ENCODE data around the gene COQ10A. TPM values are rescaled to one million over a fixed set of nuclear protein-coding genes. Genes with fewer than 3 reads are reported as not detected.

COQ10A gene
- total RNA-seq, 1 experiment from 2014 or later, result 24.4 TPM

DNA sequence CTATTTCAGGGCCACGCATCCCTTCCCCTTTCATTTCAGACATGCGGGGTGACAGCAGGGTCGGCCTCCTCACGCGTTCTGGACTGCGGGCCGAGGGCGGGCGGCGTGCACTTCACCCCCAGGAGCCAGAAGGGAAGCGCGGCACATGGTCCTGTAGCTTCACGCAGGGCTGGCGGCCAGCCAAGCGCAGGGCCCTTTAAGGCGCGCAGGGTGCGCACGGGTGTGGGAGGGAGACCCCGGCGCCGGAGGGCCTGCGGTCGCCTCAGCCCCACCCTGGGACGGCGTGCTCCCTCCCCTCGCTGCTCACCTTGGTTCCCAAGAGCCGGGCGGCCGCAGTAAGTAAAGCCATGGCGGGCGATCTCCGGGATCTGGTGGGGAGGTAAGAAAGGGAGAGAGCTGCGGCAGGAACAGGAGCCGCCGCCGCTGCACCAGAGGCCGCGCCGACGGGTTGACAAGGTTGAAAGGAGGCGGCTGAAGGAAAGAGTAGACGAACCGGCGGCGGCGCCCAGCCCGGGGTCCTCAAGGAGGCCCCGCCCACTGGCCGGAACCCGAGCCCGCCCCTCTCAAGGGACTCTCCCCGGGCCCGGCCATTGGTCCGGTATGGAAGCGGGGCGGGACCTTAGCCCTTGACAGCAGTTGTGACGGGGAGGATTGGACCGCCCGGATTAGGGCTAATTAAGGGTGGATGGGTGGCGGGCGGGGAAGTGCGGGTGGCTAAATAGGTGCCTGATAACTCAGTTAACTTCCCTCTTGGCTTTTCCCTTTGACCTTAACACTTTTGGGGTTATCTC, 33.3 kb downstream of the COQ10A start, which contains the start of gene CS (continued):
- TF ChIP-seq GTF2I (CRISPR knock-in tag; conservative IDR thresholded peaks at IDR 0.05) (no peak), FOXJ3 (CRISPR knock-in tag; IDR thresholded peaks at IDR 0.05; ENCODE audit: borderline replicate concordance) (no peak), PRRX2 (CRISPR knock-in tag; IDR thresholded peaks at IDR 0.05) (no peak), TP53 (CRISPR knock-in tag; IDR thresholded peaks at IDR 0.05) (no peak), NR2C2 (CRISPR knock-in tag; IDR thresholded peaks at IDR 0.05) (no peak), KAT7 (CRISPR knock-in tag; IDR thresholded peaks at IDR 0.05; ENCODE audit: borderline replicate concordance) (no peak), ZNF317 (CRISPR knock-in tag; IDR thresholded peaks at IDR 0.05; ENCODE audit: borderline replicate concordance, low read depth) (no peak), MYBL2 (CRISPR knock-in tag; IDR thresholded peaks at IDR 0.05) (no peak), IRF2 (CRISPR knock-in tag; IDR thresholded peaks at IDR 0.05; ENCODE audit: borderline replicate concordance, low read depth) (no peak), NFE2L1 (CRISPR knock-in tag; IDR thresholded peaks at IDR 0.05) (no peak)
- TF ChIP-seq, protein P1, sequence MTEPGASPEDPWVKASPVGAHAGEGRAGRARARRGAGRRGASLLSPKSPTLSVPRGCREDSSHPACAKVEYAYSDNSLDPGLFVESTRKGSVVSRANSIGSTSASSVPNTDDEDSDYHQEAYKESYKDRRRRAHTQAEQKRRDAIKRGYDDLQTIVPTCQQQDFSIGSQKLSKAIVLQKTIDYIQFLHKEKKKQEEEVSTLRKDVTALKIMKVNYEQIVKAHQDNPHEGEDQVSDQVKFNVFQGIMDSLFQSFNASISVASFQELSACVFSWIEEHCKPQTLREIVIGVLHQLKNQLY (CRISPR knock-in tag; IDR thresholded peaks at IDR 0.05), result no peak
- TF ChIP-seq, protein P2, sequence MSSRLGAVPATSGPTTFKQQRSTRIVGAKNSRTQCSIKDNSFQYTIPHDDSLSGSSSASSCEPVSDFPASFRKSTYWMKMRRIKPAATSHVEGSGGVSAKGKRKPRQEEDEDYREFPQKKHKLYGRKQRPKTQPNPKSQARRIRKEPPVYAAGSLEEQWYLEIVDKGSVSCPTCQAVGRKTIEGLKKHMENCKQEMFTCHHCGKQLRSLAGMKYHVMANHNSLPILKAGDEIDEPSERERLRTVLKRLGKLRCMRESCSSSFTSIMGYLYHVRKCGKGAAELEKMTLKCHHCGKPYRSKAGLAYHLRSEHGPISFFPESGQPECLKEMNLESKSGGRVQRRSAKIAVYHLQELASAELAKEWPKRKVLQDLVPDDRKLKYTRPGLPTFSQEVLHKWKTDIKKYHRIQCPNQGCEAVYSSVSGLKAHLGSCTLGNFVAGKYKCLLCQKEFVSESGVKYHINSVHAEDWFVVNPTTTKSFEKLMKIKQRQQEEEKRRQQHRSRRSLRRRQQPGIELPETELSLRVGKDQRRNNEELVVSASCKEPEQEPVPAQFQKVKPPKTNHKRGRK (CRISPR knock-in tag; IDR thresholded peaks at IDR 0.05; ENCODE audit: borderline replicate concordance), result no peak; the same call in 1 of the 2 replicates
- TF ChIP-seq, protein P3, sequence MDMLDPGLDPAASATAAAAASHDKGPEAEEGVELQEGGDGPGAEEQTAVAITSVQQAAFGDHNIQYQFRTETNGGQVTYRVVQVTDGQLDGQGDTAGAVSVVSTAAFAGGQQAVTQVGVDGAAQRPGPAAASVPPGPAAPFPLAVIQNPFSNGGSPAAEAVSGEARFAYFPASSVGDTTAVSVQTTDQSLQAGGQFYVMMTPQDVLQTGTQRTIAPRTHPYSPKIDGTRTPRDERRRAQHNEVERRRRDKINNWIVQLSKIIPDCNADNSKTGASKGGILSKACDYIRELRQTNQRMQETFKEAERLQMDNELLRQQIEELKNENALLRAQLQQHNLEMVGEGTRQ (CRISPR knock-in tag; IDR thresholded peaks at IDR 0.05), result no peak
- TF ChIP-seq, protein P4, sequence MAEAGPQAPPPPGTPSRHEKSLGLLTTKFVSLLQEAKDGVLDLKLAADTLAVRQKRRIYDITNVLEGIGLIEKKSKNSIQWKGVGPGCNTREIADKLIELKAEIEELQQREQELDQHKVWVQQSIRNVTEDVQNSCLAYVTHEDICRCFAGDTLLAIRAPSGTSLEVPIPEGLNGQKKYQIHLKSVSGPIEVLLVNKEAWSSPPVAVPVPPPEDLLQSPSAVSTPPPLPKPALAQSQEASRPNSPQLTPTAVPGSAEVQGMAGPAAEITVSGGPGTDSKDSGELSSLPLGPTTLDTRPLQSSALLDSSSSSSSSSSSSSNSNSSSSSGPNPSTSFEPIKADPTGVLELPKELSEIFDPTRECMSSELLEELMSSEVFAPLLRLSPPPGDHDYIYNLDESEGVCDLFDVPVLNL (CRISPR knock-in tag; IDR thresholded peaks at IDR 0.05; ENCODE audit: borderline replicate concordance, low read depth), result peak; percentile 11; the same call in 1 of the 2 replicates
- TF ChIP-seq, protein P5, sequence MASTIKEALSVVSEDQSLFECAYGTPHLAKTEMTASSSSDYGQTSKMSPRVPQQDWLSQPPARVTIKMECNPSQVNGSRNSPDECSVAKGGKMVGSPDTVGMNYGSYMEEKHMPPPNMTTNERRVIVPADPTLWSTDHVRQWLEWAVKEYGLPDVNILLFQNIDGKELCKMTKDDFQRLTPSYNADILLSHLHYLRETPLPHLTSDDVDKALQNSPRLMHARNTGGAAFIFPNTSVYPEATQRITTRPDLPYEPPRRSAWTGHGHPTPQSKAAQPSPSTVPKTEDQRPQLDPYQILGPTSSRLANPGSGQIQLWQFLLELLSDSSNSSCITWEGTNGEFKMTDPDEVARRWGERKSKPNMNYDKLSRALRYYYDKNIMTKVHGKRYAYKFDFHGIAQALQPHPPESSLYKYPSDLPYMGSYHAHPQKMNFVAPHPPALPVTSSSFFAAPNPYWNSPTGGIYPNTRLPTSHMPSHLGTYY (CRISPR knock-in tag; IDR thresholded peaks at IDR 0.05), result 0 out of 2 replicates have a peak, but pooled peaks have one; percentile 13
- TF ChIP-seq, protein P6, sequence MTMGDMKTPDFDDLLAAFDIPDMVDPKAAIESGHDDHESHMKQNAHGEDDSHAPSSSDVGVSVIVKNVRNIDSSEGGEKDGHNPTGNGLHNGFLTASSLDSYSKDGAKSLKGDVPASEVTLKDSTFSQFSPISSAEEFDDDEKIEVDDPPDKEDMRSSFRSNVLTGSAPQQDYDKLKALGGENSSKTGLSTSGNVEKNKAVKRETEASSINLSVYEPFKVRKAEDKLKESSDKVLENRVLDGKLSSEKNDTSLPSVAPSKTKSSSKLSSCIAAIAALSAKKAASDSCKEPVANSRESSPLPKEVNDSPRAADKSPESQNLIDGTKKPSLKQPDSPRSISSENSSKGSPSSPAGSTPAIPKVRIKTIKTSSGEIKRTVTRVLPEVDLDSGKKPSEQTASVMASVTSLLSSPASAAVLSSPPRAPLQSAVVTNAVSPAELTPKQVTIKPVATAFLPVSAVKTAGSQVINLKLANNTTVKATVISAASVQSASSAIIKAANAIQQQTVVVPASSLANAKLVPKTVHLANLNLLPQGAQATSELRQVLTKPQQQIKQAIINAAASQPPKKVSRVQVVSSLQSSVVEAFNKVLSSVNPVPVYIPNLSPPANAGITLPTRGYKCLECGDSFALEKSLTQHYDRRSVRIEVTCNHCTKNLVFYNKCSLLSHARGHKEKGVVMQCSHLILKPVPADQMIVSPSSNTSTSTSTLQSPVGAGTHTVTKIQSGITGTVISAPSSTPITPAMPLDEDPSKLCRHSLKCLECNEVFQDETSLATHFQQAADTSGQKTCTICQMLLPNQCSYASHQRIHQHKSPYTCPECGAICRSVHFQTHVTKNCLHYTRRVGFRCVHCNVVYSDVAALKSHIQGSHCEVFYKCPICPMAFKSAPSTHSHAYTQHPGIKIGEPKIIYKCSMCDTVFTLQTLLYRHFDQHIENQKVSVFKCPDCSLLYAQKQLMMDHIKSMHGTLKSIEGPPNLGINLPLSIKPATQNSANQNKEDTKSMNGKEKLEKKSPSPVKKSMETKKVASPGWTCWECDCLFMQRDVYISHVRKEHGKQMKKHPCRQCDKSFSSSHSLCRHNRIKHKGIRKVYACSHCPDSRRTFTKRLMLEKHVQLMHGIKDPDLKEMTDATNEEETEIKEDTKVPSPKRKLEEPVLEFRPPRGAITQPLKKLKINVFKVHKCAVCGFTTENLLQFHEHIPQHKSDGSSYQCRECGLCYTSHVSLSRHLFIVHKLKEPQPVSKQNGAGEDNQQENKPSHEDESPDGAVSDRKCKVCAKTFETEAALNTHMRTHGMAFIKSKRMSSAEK (CRISPR knock-in tag; IDR thresholded peaks at IDR 0.05; ENCODE audit: borderline replicate concordance), result 0 out of 2 replicates have a peak, but pooled peaks have one; percentile 6
- TF ChIP-seq, protein P7, sequence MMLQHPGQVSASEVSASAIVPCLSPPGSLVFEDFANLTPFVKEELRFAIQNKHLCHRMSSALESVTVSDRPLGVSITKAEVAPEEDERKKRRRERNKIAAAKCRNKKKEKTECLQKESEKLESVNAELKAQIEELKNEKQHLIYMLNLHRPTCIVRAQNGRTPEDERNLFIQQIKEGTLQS (CRISPR knock-in tag; conservative IDR thresholded peaks at IDR 0.05), result no peak
- TF ChIP-seq, protein P8, sequence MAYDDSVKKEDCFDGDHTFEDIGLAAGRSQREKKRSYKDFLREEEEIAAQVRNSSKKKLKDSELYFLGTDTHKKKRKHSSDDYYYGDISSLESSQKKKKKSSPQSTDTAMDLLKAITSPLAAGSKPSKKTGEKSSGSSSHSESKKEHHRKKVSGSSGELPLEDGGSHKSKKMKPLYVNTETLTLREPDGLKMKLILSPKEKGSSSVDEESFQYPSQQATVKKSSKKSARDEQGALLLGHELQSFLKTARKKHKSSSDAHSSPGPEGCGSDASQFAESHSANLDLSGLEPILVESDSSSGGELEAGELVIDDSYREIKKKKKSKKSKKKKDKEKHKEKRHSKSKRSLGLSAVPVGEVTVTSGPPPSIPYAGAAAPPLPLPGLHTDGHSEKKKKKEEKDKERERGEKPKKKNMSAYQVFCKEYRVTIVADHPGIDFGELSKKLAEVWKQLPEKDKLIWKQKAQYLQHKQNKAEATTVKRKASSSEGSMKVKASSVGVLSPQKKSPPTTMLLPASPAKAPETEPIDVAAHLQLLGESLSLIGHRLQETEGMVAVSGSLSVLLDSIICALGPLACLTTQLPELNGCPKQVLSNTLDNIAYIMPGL (CRISPR knock-in tag; IDR thresholded peaks at IDR 0.05), result peak; percentile 38; the same call in 1 of the 2 replicates
- TF ChIP-seq, protein P9, sequence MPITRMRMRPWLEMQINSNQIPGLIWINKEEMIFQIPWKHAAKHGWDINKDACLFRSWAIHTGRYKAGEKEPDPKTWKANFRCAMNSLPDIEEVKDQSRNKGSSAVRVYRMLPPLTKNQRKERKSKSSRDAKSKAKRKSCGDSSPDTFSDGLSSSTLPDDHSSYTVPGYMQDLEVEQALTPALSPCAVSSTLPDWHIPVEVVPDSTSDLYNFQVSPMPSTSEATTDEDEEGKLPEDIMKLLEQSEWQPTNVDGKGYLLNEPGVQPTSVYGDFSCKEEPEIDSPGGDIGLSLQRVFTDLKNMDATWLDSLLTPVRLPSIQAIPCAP (CRISPR knock-in tag; IDR thresholded peaks at IDR 0.05), result peak; percentile 37; the same call in 1 of the 2 replicates
